GM18873 (cell line): ENCODE measurements around the gene AMN.

ENCODE experiments used
- ATAC-seq: cut with Tn5 transposase; IDR thresholded peaks from one replicate; pipeline ENCODE4 v1.9.1; 2021; ENCODE audit warnings: mild to moderate bottlenecking, moderate library complexity, moderate number of reproducible peaks; ENCODE audit not compliant: unreplicated experiment, low FRiP score

The AMN gene

GRCh38 chr14:102962111-102962627, 39.7 kb downstream of the AMN start:
- no peak for ATAC-seq

- no peak for ATAC-seq
Measured at GRCh38 chr14:102964152-102964730, 41.8 kb downstream of the AMN start.

- no peak for ATAC-seq
Measured at GRCh38 chr14:102965282-102965681, 42.8 kb downstream of the AMN start.

DNA sequence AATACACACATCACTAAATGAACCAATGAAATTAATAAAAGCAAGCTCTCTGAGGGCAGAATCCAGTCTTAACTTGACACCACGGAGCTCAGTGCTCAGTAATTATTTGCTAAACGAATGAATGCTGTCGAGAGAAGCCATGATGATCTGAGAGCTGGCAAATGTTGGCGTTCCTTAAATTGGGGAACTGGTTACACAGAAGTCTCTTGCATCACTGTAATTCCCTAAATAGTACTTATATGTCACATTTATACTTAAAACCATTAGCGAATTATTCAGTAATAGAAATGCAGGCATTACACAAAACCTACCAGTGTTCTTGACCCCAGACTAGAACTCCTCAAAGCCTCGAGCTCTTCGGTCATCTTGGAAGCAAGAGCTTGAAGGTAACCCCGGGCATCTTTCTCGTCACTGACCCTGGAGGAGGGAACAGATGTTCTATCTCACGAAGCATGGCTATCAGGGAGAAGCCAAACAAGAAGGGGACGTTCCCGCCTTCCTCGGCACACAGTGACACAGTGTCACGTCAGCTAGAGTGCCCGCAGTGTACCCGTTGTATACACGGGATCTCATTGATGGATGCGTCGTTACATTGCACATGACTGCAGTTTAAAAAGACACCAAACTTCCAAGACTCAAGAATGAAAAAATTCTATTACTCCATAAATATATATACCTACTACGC, 43.6 kb downstream of the AMN start:
- ATAC-seq = no peak

DNA sequence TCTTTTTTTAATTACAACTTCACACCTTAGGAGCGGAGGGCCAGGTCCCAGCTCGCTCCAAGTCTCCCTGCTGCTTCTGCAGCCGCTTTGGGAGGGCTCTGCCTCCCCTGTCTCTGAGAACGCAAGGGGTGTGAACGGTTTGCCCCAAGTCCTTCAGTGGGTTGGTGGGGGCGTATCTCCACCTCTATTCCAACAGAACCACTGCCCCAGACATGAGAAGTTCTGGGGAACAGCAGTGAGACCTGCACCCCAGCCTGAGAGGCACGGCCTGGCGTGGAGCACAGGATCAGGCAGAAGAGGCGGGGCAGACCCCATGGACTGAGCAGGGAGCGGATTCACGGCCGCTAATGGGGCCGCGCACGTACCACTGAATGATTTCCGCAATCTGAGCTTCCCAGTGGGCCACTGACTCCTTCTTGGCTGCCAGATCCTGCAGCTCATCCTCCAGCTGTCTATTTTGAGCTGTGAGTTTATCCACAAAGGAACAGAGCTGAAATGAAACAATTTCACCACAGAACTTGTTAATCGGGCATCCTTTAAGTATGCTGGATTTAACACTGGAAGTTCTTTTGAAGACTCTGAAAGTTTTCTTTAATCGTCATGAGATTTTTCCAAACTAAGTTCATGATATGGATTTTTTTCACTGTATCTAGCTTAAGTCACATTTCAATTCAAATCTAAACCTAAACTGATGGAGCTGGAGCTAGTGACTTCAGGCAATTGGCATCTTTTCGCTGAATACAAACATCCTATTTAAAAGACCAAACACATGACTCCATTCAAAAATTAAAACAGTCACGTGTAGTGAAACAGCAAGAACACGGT, 44.4 kb downstream of the AMN start:
- no peak for ATAC-seq

GRCh38 chr14:102967506-102967795, 45.0 kb downstream of the AMN start:
- ATAC-seq = no peak

DNA sequence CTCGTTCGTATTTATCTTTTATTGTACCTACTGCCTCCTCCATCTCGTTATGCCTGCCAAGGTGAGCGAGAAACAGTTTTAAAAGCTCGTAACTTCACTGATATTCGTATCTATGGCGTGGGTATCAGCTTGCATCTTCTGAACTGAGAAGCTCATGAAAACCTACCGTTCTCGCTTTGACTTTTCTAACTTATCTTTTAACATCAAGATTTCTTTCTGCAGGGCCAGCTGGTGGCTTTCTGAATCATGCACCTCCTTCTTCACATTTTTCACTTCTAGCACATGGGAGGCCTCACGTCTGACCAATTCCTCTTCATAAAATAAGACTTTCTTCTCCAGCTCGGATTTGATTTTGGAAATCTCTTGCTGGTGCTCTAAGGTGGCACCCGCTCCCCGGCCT, 45.8 kb downstream of the AMN start:
- no peak for ATAC-seq

- no peak for ATAC-seq
Measured at GRCh38 chr14:102969060-102969791, 46.8 kb downstream of the AMN start.

DNA sequence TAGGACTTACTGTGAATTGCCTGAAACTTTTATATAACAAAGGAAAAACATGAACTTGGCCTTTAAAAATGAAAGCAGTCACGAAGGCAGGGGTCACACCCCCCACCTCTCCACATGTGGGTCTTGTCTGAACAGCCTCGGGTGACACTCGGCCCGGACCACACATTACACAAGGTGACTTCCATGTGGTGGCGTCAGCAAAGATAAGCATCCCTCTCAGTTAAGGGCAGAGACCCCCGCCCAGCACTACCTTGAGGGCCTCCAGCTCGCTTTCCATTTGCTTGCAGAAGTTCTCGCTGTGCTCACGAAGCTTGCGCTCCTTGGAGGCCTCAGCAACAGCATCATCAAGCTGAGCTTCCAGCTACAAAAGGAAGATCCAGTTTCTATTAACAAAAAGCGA, 47.4 kb downstream of the AMN start:
- no peak for ATAC-seq

DNA sequence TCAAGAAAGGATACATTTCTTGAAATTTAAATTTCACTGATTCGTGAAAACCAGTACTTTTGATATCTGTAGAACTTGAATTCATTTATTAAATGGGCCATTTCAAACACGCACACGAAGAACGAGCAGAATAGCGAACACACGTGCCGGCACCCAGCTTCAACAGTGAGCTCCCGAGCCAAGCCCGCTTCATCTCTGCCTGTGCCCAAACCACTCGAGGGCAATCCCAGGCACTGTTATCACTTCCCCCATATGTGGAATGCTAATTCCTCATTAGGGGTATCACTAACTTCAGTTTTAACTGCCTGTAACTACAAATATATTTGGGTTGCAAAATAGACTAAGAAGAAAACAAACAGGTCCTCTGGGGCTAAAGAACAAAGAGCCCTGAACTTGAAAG, 48.0 kb downstream of the AMN start:
- no peak for ATAC-seq

- ATAC-seq = no peak
Measured at GRCh38 chr14:102971314-102971713, 48.9 kb downstream of the AMN start.

DNA sequence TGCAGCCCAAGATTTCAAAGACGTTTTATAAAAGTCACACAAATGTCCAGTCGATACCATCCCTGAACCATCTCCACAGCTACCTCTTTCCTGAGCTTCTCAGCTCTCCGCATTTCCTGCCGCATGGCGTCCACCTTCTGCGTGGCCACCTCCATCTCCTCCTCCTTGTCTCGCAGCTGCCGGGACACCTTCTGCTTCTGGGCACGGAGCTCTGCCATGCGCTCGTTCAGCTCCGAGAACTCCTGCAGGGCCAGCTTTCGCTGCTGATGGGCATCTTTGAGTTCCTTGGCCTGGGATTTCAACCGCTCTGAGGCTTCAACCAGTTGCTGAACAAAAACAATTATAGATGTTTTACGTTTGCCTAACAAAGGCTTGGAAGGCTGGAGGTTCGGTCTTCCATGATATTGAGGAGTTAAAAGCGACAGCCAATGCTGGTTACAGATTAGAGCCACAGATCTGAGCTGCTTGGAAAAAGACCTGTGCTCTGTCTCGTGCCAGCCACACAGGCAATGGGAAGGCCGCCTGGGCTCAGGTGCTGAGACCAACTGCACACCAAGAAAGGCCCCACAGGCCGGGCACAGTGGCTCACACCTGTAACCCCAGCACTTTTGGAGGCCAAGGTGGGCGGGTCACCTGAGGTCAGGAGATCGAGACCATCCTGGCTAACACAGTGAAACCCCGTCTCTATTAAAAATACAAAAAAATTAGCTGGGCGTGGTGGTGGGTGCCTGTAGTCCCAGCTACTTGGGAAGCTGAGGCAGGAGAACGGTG, 49.6 kb downstream of the AMN start:
- no peak for ATAC-seq

DNA sequence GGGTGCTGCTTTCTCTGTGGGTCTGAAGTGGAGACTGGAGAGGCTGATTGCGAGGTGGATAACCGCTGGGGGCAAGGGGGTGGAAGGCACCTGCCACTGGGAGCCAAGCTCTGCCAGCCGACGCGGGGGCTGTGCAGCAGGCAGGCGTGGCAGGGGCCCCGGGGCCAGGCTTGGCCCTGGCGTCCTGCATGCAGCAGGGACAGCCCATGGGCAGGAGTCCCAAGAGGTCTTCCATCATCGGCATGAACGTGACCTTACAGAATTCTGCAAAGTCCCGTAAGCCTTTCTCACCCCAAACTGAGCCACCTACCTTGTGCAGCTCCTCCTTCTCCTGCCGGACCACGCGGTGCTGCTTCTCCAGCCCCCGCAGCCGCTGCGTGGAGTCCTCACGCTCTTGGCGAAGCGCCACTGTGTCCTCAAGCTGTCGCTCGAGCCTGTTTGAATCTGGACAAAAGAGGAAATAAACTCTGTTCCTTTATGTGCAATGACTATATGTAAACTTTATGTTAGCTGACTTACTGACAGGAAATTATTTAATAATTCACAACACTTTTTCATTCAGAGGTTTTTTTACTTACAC, 51.3 kb downstream of the AMN start:
- ATAC-seq = no peak

- ATAC-seq = no peak
Measured at GRCh38 chr14:102975662-102976061, 53.2 kb downstream of the AMN start.

DNA sequence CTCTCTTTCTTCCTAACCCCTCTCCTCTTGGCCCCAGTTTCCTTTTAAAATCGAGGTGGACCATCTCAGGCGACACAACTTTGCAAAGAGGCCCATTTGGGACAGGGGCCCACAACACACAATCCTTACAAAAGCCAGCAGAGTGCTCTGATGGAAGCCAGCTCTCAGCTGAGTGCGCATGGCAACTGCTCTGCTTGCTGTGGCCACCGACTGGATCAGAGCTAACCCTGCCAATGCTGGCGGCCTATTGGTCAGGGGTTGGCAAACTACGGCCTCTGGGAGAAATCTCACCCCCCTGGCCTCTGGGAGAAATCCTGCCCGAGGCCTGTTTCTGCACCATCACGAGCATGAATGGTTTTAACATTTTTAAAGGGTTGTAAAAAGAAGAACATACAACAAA, 55.0 kb downstream of the AMN start:
- ATAC-seq = no peak

GRCh38 chr14:102979406-102979805, 56.9 kb downstream of the AMN start:
- no peak for ATAC-seq

DNA sequence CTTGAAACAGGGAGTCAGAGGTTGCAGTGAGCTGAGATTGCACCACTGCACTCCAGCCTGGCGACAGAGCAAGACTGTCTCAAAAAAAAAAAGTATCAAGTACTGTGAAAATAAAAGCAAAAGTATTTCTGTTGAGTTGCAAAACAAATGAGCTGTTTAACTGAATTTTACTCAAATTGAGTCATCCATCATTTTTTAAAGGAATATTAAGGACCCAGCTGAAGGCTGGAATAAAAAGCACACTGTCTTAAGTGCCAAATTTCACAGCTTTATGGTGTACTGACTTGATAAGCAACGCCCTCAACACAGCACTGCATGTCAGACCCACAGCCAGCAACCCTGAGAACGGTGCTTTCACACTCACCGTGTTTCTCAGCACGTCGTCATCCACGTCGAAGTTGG, 57.9 kb downstream of the AMN start:
- ATAC-seq = no peak
